ENCODE results near the gene UBL4A. TPM values are rescaled to one million over a fixed set of nuclear protein-coding genes. Genes with fewer than 3 reads are reported as not detected.

The UBL4A gene
- total and polyA plus RNA-seq, 2 of the 13 experiments (the other 11 are each of a cell fraction or from before 2014, with no cell fraction given), result 16.8 to 25.5 TPM

- DNase-seq (ENCODE audit: low spot score) (no peak), ATAC-seq (no peak), FAIRE-seq (no peak)
- Histone ChIP-seq H3K36me3 (replicated peaks in 1 of 2; ENCODE audit: control insufficient read depth in 1 of 2, insufficient read depth in 2 of 2, low read length in 2 of 2) (no peaks in the 10 kb centered on the region; a peak in 1 of 5 replicates), H3K4me1 (ENCODE audit: insufficient read depth, low read length) (peaks cover 25% of the 10 kb centered on the region), H3K9ac (ENCODE audit: insufficient read depth, low read depth, low read length) (no peak overlapping the region), H2AFZ (ENCODE audit: low read length) (no peak overlapping the region), H3K27me3 (ENCODE audit: control insufficient read depth in 1 of 2, insufficient read depth in 2 of 2, low read length in 2 of 2) (no peaks in the 10 kb centered on the region), H3K79me2 (ENCODE audit: insufficient read depth, low read length) (no peaks in the 10 kb centered on the region), H4K20me1 (ENCODE audit: insufficient read depth, low read length) (no peaks in the 10 kb centered on the region), H3K4me2 (ENCODE audit: low read depth, low read length) (0 out of 2 replicates have a peak overlapping the region, but pooled peaks have one; percentile 3), H3K9me3 (ENCODE audit: low read length) (no peaks in the 10 kb centered on the region), H3K4me3 (replicated peaks in 1 of 3; ENCODE audit: insufficient read depth in 1 of 3, low read depth in 2 of 3, low read length in 3 of 3) (no peak overlapping the region), H3K27ac (ENCODE audit: extremely low read length, insufficient read depth, low read length) (no peak overlapping the region)
- ChIA-PET POLR2A (no interaction called here), CTCF (ENCODE audit: low intra/inter-chr PET ratio, low total read pairs) (no interaction called here)
- TSS peak; percentile 45 for BruUV-seq (replicated peaks)
- TF ChIP-seq JDP2 (CRISPR knock-in tag; IDR thresholded peaks at IDR 0.05; ENCODE audit: borderline replicate concordance) (no peak), USF2 (IDR thresholded peaks at IDR 0.05; ENCODE audit: low read depth, low read length) (no peak), USF2 (CRISPR knock-in tag; IDR thresholded peaks at IDR 0.05; ENCODE audit: borderline replicate concordance) (no peak), EZH2 (conservative IDR thresholded peaks at IDR 0.05; ENCODE audit: low read depth, low read length) (no peak), BORCS8-MEF2B (CRISPR knock-in tag; IDR thresholded peaks at IDR 0.05) (no peak), PPARG (CRISPR knock-in tag; conservative IDR thresholded peaks at IDR 0.05) (no peak), ZNF607 (CRISPR knock-in tag; IDR thresholded peaks at IDR 0.05; ENCODE audit: borderline replicate concordance) (no peak), NFE2L1 (CRISPR knock-in tag; IDR thresholded peaks at IDR 0.05; ENCODE audit: borderline replicate concordance) (no peak), HNF4G (IDR thresholded peaks at IDR 0.05; ENCODE audit: borderline replicate concordance, low read depth, low read length) (no peak), HNF4G (CRISPR knock-in tag; IDR thresholded peaks at IDR 0.05; ENCODE audit: borderline replicate concordance, low read depth) (no peak), ZNF720 (CRISPR knock-in tag; IDR thresholded peaks at IDR 0.05) (no peak)
- in situ Hi-C loops (cut with HindIII; ENCODE audit: extremely low pct_ligation_motif_present, low pct_unique_long_range_greater_than_20kb) (loop anchor here (5.0 kb wide), 1 partner anchor 33 kb away; the partner anchor contains the start of gene FAM3A), intact Hi-C loops (cut with micrococcal nuclease; ENCODE audit: unreplicated experiment) (no loop called here)
- WGBS (ENCODE audit: low lambda C conversion rate), result no CpG with 5 or more reads among the region's 16 CpGs
Observed at GRCh38 chrX:154484255-154485149, 1.9 kb downstream of the UBL4A start.
